M059J (cell line): Measurements from ENCODE around the gene LRRC4C. TPM values are rescaled to one million over a fixed set of nuclear protein-coding genes. Genes with fewer than 3 reads are reported as not detected.
A peak's percentile ranks its signal among the peaks of the same experiment; 100 is the strongest.
"Not testable (repeated sequence)": the region's sequence is repeated elsewhere in the genome, so short reads cannot be mapped to it uniquely, and the experiment has no call there.

Experiments
- DNase-seq: peaks from one replicate; pipeline ENCODE4 v3.0.0-alpha.2; 2012; ENCODE audit warnings: low read depth
- total RNA-seq: library from RNA; depleted of rRNA; stranded (reverse); fragments of >200 nt; shearing (Covaris generic); gene quantifications from 2 replicates; pipeline ENCODE4 v1.2.3, GENCODE V29; 2014

The LRRC4C gene
- total RNA-seq, 1 experiment from 2014 or later = 0.17 TPM

DNA sequence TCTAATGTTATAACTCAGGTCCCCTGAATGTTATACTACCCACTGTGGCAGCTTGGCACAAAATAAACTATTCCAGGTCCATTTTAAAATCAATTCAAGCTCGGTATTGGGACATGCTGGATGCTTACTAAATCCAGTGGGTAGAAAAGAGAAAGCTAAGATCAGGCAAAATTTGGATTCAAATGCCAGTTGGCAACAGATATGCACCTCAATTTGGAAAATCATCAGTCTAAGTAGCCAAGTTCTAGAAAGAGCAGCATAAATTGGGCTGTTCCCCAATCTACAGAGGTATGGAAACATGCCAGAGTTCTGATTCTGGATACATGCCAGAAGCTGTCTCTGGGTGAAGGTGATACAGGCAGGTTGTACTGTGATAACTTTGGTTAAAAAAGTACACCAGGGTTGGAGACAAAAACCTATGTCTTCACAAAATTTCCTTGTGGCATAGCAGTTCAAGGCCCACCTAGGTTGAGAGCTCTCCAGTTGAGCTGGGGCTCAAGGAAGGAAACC lies 427.8 kb downstream of the LRRC4C start:
- no peak for DNase-seq

DNA sequence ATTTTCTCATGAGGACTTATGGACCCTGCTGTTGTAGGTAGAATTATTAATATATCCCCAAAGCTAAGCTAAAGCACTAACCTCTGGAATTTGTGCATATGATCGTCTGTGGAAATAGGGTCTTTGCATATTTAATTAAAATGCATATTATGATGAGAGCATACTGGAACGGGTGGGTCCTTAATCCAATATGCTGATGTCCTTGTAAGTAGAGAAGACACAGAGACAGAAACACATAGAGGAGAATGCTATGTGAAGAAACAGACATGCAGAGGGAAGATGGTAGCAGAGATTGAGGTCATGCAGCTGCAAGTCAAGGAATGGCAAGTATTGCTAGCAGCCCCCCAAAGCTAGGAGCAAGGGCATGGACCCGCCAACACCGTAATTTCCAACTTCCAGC lies 439.2 kb downstream of the LRRC4C start:
- DNase-seq = no peak

DNA sequence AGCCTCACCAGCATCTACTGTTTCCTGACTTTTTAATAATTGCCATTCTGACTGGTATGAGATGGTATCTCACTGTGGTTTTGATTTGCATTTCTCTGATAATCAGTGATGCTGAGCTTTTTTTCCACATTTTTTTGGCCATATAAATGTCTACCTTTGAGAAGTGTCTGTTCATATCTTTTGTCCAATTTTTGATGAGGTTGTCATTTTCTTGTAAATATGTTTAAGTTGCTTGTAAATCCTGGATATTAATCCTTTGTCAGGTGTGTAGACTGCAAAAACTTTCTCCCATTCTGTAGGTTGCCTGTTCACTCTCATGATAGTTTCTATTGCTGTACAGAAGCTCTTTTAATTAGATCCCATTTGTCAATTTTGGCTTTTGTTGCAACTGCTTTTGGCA lies 439.8 kb downstream of the LRRC4C start:
- DNase-seq = not testable (repeated sequence)

DNA sequence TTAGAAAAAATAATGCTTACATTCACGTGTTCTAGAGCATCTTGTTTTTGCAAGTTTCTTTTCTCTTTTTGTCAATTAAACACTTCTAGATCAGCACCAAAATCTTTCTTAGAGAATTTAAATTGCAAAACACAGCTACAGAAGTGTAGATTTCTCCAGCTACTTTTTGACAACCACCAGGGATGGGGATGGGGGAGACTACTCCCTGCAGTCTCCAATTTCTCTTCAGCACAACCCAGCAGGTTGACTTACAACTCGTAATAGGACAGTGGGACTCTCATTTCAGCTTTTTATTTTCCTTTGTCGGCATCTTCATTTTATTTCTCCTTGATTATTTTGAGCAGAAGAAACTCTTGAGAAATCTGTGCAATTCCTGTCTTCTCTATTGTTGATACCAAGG lies 441.2 kb downstream of the LRRC4C start:
- DNase-seq = no peak

DNA sequence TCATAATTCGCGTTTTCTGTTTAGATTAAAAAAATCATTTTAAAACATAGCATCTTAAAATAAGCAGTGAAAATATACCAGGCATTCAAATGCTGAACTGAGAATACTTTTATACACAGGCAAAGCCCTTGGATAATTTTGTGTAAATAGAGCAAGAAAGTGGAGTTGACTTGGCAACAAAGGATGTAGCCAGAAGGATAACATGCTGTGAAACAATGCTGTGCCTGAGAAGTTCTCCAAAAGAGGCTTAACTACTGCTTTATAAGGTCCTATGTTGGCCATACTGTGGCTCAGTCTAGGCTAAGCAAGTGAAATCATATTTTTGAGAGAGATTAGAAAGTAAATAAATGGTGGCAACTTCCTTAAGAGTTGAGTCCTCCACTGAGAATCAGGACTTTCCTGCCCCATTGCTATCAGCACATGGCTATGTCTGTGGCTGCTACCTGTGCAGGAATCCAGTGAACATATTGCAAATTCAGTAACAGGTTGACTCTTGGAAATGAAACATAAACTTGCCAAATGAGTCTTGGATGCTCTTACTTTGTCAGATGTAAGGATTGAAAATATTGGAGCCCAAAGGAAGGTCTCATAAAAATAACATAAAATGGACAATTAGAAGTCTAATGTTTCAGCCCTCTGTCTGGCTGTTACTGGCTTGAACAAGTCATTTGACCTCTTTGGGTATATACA lies 448.9 kb downstream of the LRRC4C start:
- DNase-seq = no peak

DNA sequence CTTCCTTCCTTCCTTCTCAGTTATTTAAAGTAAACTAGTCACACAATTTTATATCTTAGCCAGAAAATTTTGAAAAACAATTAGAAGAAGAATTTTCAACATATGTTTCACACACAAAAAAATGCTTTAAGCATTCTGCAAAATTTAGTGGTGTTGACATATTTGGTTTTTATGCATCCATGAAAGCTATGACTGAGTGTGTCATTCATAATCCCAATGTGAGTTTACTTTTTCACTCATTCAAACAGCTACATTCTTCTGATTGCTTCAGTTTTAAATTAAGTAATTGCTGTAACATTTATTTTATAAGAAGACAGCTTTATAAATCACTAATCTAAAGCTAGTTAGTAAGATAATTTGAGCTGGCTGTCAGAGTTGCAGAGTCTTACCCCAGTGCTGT lies 453.5 kb downstream of the LRRC4C start:
- DNase-seq = no peak

DNA sequence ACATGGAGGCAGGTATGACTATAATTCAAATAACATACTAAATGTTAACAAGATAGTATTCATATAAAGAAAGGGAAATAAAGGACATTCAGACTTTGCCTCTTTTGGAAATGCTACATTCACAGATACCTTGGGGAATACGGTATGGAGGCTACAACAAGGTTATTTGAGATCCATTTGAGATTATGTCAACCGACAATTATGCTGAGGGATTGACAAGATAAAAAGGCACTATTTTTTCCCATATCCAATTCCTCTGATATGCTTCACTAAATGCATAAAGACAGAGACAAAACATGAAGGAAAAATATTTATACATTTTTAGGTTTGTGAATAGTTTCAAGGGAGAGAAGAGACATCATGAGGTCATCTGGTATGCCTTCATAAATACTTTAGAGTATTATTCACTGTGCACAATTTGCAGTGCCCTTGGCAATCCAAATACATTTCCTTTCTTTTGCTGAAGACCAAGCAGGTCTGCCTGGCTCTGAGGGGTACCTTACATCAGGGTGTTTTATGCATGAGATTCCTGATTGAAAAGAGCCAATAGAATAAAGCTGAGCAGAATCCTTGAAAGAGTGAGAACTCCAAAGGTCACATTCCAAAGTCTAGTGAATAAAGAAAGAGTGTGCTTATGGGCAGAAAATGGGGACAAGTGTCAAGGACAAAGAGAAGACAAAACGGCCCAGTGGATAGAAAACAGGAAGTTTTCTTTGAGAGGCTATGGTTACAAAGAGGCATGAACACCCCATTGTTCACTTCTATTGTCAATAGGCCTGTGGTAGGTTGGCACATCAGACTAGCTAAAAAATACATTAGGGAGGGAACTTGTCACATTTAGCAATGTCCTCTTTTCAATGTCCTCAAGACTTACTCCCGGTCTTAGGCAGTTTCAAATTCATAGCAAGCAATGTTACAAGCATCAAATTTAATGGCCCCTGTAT lies 455.8 kb downstream of the LRRC4C start:
- DNase-seq = peak; percentile 26

DNA sequence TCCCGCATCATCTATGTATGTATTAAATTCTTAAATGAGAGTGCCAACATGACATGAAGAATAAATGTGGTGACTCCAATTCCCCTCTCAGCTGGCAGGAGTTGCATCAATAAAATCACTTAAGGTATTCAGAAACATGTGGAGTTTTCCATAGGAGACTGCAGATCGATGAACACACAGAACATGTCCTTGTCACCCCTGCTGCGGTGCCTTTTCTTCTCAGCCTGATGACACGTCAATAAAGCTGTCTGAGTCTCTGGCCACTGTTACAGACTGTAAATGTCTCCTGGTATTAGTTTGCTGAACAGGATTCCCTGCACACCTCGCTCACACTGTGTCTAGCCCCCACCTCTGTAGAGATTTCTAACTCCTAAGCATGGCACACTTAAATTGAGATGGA lies 460.5 kb downstream of the LRRC4C start:
- no peak for DNase-seq

DNA sequence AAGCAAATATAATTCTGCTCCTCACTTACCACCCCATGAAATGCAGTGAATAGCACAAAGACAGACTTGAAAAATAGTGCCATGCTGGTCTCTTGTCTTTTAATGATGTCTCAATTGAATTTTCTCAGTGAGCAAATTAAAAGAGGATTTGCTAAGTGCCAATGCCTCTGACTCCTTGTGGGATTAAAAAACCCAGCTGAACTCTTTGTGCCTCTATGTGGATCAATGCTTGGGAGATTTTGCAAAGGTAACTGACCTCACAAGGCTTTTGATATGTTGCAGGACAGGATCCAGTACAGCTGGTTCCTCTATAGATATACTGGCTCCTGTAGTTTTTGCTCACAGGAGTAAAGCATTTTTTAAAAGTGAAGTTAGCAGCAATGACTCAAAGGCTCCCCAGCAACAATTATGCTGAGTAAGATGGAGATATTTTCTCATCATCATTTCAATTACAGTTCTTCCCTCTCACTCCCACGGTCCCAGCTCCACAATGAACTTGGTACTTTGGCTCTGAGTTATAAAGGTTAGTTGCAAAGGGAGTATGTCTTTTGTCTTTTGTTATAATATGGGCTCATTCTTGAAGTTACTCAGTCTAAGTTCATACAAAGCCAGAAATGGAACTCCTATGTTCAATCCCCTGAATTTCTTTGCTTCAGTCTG lies 471.5 kb downstream of the LRRC4C start:
- DNase-seq = no peak

DNA sequence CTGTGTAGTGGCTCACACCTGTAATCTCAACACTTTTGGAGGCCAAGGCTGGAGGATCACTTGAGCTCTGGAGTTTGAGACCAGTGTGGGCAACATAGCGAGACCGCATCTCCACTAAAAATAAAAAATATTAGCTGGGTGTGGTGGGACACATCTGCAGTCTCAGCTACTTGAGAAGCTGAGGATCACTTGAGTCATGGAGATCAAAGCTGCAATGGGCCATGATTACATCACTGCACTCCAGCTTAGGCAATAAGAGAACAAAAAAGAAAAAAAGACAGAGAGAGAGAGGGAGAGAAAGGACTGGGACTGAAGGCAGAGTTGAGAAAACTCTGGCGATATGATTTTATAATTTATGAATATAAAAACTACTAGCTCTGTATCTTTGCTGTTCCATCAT lies 473.1 kb downstream of the LRRC4C start:
- DNase-seq = no peak

DNA sequence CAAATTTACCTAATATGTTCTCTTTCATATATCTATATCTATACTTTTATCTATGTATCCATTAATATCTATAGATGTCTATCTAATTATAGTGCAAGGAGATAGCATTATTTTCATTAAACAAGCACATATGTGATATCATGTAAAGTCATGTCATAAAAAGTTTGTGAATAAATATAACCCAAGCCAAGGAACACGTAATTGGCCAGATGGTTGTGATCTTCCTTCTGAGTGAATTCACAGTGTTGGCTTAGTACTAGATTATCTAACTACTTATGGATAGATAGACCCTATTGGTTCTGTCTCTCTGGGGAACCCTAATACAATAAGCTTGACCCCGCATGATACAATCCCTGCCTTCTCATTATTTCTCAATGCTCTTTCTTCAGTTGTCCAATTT lies 484.4 kb downstream of the LRRC4C start:
- DNase-seq = no peak

DNA sequence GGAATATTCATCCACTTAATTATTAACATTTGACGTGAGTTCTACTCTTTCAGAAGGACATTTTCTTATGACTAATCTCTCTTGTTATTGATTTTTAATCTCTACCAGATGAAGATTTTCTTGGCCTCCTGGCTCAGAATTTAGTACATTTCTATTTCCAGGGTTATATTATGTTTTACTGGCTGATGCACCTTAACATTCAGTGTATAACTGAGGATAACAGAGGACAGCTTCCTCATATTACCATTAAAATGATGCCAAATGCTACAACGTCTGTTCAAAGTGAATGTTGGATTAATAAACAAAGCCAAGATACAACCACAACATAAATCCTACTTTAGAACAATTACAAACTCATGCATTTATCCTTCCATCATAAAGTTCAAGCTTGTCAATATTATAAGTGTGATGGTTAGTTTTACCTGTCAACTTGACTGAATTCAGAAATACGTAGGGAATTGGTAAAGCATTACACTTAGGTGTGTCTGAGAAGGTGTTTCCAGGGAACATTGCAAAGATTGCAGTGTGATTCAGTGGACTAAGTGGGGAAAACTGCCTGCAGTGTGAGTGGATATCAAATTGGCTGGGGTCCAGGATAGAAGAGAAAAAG lies 485.2 kb downstream of the LRRC4C start:
- no peak for DNase-seq

DNA sequence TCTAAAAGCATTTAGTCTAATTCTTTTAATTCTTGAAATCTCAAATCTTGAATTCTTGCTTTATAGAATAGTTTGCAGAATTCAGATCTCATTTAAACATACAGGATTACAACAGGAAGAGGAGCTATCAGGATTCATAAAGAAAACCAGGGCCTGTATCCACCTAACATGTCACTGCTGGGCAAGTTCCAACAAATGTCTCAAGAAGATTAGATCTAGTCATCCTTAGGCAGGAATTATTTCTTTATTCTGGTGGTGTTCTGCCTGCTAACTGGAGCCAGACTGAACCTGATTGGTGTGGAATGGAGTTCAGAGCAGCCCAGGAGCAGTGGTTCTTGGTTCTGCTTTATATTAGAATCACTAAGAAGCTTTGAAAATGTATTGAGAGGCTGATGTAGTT lies 500.7 kb downstream of the LRRC4C start:
- DNase-seq = no peak

DNA sequence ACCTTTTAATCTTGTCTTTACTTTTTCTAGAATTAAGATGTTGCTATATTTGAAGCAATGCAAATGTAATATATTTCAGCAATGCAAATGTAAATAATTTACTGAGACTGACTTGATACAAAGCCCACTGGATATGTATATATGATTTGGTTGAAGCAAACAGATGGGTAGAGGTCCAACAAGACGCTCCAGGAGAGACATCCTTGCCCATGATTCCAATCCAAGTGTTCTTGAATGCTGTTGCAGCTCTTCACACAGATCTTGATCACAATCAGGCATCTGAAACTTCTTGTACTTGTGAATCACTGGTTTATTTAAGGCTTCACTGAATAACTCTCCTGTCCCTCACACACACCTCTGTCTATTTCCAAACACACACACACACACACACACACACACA lies 507.0 kb downstream of the LRRC4C start:
- DNase-seq = no peak

DNA sequence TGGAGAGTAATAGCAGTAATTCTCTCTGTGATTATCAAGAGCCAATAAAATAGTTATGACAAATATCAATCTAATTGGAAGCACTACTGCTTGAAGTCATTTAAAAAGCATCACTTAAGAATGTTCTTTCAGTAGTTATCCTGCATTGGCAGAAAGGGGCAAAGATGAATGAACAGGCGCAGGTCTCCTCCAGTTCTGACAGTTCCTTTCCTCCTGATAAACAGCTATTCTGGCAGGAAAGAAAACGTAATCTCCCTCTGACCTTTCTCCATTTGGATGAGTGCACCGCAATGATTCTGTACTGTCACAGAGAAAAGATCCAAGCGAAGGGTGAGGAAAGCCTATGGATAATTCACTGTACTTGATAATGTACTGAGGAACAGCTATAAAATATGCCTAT lies 521.5 kb downstream of the LRRC4C start:
- DNase-seq = no peak

DNA sequence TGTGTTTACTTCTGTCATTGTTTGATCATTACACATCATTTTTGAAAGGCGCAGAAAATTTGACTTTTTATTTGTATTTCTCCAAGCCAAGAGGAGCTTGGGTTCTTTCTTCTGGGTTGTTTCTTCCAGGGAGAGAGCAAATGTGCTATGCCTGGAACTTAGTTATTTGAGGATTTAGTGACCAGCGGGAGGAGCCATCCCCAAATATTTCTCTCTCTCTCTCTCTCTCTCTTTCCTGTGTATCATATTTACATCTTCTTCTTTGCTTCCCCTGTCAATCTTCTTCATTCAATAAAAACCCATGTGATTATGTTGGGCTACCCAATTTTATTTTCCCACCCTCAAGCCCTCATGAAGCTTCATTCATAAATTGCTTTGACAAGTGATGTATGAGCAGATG lies 534.5 kb downstream of the LRRC4C start:
- DNase-seq = no peak

DNA sequence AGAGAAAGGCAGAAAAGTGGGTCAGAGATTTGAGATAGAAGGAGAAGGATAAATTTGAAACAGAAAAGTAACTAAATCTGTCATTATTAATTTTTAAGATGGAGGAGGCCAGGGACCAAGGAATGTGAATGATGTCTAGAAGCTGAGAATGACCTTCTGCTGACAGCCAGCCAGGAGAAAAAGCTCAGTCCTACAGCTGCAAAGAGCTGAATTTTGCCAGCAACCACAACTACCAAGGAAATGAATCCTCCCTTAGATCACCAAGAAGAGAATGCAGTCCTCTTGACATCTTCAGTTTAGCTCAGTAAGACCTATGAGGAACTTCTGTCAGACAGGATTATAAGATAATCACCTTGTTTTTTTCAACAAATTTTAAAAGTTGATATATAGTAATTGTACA lies 538.2 kb downstream of the LRRC4C start:
- DNase-seq = no peak

DNA sequence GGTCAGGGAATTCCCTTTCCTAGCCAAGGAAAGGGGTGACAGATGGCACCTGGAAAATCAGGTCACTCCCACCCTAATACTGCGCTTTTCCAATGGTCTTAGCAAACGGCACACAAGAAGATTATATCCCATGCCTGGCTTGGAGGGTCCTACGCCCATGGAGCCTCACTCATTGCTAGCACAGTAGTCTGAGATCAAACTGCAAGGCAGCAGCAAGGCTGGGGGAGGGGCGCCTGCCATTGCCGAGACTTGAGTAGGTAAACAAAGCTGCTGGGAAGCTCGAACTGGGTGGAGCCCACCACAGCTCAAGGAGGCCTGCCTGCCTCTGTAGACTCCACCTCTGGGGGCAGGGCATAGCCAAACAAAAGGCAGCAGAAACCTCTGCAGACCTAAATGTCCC lies 548.7 kb downstream of the LRRC4C start:
- not testable (repeated sequence) for DNase-seq

DNA sequence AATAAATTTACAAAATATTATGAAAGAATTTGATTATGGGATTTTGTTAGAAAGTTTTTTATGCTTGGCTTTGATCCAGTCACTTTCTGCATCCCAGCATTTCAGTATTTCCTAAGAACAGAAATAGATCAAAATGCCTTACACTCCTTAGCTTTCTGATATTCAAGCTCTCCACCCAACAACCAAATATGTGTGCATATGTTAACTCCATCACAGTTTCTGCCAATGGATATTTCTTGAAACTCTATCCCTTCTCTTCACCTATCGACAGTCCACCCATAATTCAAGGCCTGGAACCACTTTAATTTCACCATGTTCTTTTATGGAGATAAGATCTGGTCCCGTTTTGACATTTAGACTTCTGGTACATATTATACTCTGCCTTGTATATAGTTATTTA lies 565.0 kb downstream of the LRRC4C start:
- no peak for DNase-seq

DNA sequence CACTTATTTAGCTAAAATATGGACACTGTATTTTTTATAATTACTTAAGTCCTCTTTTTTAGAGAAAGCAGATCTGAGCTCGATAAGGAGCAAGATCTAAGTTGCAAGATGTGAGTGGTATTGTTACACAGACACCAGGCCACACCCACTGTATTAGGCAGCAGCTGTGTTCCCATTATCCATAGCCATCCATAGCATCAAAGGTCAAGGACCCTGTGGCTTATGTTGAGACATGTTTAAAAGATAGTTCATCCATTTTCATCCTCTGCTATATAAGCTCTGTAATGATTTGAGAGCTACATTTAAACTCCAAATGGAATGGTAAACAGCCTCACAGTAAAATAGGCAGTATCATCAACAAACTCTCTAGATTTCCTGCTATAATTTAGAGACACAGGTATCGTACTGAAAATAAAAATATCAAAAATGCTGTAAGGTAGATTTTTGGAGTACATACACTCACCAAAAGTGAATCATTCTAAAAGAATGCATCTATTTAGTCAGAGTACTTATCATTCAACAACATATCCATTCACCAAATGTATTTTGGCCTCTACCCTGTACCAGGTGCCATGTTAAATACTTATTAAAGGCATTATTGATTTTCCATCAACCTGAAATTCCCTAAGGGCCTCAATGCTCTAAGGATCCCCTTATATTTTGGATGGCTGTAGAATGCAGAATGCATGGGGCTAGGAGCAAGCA lies 574.0 kb downstream of the LRRC4C start:
- no peak for DNase-seq

DNA sequence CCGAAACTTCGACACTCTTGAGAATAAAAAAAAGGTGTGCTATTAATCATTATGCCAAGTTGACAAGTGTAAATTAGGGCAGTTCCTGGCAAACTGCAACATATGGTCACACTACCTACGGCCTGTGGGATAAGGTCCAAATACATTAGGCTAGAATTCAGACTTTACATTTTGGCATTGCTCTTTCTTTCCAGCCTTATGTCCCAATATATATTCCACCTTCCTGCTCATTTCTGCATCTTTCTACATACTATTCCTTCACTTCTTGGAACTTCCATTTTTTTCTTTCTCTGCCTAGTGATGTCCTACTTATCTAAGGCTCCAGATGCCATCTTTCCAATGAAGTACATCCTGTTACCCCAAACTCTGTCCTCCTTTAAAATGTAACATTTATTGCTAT lies 577.2 kb downstream of the LRRC4C start:
- no peak for DNase-seq
